AG04450 (cell line): ENCODE results near the gene ARHGAP22. TPM values are rescaled to one million over a fixed set of nuclear protein-coding genes. Genes with fewer than 3 reads are reported as not detected.

ENCODE experiments used
- CTCF ChIA-PET: fragments of 300-600, 350-600 bp; formaldehyde crosslinking; extraction: SDS; loops from one replicate; lab custom pipeline; 2022; ENCODE audit warnings: antibody characterized with exemption, inconsistent platforms; lab: Charles Lee
- POLR2A ChIA-PET: fragments of 350-600 bp; formaldehyde crosslinking; extraction: SDS; loops from one replicate; lab custom pipeline; 2021; ENCODE audit warnings: antibody characterized with exemption, inconsistent platforms; lab: Yijun Ruan, JAX
- DNase-seq: peaks from one replicate; pipeline ENCODE4 v3.0.0-alpha.2; 2011; ENCODE audit warnings: low read depth, low spot score
- H3K27ac ChIP-seq: one replicate; pipeline ENCODE4 v1.5.1; 2012; ENCODE audit warnings: low read depth, low read length, control low read depth
- H3K27me3 ChIP-seq: one replicate; pipeline ENCODE4 v1.6.0; 2012; ENCODE audit warnings: low read length; ENCODE audit not compliant: control insufficient read depth, insufficient read depth
- H3K4me3 ChIP-seq: 2 replicates; pipeline ENCODE4 v1.5.1; 2011; ENCODE audit warnings: mild to moderate bottlenecking, low read depth, low read length, control low read depth
- H3K9me3 ChIP-seq: 2 replicates; pipeline ENCODE4 v1.5.1; 2012; ENCODE audit warnings: low read length; ENCODE audit not compliant: control insufficient read depth, insufficient read depth
- polyA plus RNA-seq: library from polyadenylated mRNA; depleted of rRNA; stranded (reverse); fragments of >200 nt; gene quantifications from 2 replicates; pipeline ENCODE4 v1.2.3, GENCODE V29; 2011
- TF ChIP-seq, protein P1 (sequence below): IDR thresholded peaks from 2 replicates; pipeline ENCODE4 v1.5.1; 2011; ENCODE audit warnings: low read depth, low read length, control low read depth, inconsistent platforms

The ARHGAP22 gene
- polyA plus RNA-seq, 1 experiment, result 8.2 TPM

DNA sequence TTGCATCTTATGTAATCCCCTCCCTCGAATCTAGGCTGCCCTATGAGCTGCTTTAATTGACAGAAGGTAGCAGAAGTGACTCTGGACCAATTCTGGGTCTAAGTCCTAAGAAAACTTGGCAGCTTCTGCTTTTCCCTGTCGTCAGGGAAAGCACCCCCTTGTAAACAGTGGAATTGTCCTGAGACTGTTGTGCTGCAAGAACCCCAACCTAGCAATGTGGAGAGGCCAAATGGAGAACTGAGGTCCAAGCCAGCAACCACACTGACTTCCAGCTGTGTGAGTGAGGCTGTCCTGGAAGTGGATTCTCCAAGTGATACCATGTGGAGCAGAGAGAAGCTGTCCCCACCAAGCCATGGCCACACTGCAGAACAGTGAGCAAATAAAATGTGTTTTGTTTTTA lies 75.5 kb downstream of the ARHGAP22 start:
- Histone ChIP-seq H3K27me3 (no peaks in the 10 kb centered on the region), H3K27ac (no peak overlapping the region), H3K4me3 (no peak overlapping the region), H3K9me3 (no peaks in the 10 kb centered on the region)
- TF ChIP-seq, protein P1, sequence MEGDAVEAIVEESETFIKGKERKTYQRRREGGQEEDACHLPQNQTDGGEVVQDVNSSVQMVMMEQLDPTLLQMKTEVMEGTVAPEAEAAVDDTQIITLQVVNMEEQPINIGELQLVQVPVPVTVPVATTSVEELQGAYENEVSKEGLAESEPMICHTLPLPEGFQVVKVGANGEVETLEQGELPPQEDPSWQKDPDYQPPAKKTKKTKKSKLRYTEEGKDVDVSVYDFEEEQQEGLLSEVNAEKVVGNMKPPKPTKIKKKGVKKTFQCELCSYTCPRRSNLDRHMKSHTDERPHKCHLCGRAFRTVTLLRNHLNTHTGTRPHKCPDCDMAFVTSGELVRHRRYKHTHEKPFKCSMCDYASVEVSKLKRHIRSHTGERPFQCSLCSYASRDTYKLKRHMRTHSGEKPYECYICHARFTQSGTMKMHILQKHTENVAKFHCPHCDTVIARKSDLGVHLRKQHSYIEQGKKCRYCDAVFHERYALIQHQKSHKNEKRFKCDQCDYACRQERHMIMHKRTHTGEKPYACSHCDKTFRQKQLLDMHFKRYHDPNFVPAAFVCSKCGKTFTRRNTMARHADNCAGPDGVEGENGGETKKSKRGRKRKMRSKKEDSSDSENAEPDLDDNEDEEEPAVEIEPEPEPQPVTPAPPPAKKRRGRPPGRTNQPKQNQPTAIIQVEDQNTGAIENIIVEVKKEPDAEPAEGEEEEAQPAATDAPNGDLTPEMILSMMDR, result no peak
- ChIA-PET CTCF (interaction anchor here (1.2 to 1.6 kb wide), 3 partner anchors 127 to 165 kb away, joined by 4 to 6 read pairs (median 4); no protein-coding TSS in a partner anchor), POLR2A (no interaction called here)
- no peak for DNase-seq

DNA sequence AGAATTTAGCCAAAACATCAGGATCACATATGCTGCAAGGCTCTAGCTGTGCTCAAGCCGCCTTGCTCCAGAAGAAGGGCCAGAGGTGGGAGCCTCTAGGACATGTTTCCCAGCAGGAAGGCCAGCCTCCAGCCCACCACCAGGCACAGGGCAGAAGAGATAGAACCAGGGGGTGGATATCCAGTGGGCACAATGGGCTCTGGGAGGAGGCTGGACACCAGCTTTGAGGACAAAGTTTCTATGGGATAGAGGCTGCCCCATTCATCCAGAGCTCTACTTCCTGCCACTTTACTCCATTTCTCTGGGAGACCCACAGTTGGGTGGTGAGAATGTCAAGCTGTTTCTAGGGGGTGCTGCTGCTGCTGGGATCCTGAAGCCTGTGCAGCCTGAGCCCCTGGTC lies 77.1 kb downstream of the ARHGAP22 start:
- TF ChIP-seq, protein P1, result no peak
- ChIA-PET CTCF (interaction anchor here (0.9 to 1.6 kb wide), 3 partner anchors 129 to 167 kb away, joined by 3 to 6 read pairs (median 5); no protein-coding TSS in a partner anchor), POLR2A (no interaction called here)
- no peaks in the 10 kb centered on the region for H3K9me3 ChIP-seq
- no peak for DNase-seq
- H3K27ac ChIP-seq, result no peak overlapping the region
- H3K4me3 ChIP-seq, result no peak overlapping the region
- H3K27me3 ChIP-seq, result no peaks in the 10 kb centered on the region

DNA sequence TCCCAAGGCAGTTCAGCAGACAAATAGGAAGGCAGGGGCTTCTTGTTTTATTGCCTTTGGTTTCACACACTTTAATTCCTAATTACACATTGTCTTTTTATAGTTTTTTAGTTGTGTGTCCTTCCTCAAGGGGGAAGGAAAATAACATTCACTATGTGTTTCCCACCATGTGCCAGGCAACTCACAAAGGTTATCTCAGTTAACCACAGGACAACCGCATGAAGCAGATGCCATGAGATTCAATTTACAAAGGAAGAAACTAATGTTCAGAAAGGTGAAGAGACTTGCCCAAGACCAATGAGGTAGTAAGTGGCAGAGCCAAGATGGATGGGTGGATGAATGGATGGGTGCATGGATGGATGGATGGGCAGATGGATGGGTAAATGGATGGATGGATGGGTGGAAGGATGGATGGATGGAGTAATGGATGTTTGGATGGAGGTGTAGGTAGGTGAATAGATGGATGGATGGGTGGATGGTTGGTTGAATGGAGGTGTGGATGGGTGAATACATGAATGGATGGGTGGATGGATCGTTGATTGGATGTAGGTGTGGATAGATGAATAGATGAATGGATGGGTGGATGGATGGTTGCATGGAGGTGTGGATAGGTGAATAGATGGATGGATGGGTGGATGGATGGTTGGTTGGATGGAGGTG lies 77.9 kb downstream of the ARHGAP22 start:
- DNase-seq, result no peak
- H3K9me3 ChIP-seq, result no peaks in the 10 kb centered on the region
- peak overlapping the region; percentile 37 for H3K4me3 ChIP-seq
- POLR2A ChIA-PET, result no interaction called here
- no peaks in the 10 kb centered on the region for H3K27me3 ChIP-seq
- CTCF ChIA-PET, result interaction anchor here (1.5 to 4.4 kb wide), 2 partner anchors 129 to 130 kb away, joined by 5 to 34 read pairs; no protein-coding TSS in a partner anchor
- peak overlapping the region; percentile 92 for H3K27ac ChIP-seq
- TF ChIP-seq, protein P1, result no peak

DNA sequence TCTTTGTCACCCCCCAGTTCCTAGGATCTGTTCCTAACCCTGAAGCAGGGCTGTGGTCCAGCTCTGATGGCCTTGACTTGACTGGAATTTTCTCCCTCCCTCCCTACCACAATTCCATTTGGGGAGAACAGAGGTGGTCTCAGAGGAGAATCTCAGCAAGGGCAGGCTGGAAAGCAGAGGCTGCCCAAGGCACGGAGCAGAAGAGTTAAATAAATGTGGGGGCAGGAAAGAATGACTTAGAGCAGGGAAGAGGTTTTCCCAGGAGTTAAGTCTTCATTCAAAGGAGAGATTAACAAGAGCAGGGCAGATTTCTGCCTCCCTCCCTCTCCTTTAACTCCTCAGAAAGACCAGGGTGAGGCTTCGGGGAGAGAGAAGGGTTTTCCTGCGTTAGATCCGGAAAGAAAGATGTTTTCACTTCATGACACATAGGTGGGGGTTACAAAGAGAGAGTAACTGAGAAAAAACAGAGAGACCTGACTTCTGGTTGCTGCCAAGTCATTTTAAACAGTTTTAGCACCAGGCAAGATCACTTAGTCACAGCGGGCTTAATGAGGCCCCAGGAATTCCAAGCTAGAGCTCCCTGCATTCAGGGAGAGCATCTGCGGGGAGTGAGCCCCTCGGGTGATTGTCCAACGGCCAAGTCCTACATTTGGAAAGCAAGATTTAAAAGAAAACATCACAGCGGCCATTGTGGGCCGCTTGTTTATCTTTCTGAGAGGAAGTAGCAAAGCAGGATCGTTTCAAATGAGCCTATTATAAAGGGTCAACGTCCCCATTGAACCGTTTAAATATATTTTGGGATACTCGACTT lies 78.7 kb downstream of the ARHGAP22 start:
- peak overlapping the region; percentile 37 for H3K4me3 ChIP-seq

More for the DNA sequence above, 78.7 kb downstream of the ARHGAP22 start:
- CTCF ChIA-PET, result interaction anchor here (4.4 kb wide), 1 partner anchor 130 kb away, joined by 34 read pairs; no protein-coding TSS in a partner anchor
- POLR2A ChIA-PET, result no interaction called here
- TF ChIP-seq, protein P1, result no peak
- Histone ChIP-seq H3K27me3 (no peaks in the 10 kb centered on the region), H3K27ac (peak overlapping the region; percentile 92), H3K9me3 (no peaks in the 10 kb centered on the region)
- DNase-seq, result peak; percentile 66
